ENCODE measurements around the gene TICAM2. TPM values are rescaled to one million over a fixed set of nuclear protein-coding genes. Genes with fewer than 3 reads are reported as not detected.

TICAM2 gene
- polyA plus RNA-seq, 1 donor (not counting 4 experiments of a cell fraction or from before 2014, with no cell fraction given) = not detected

DNA sequence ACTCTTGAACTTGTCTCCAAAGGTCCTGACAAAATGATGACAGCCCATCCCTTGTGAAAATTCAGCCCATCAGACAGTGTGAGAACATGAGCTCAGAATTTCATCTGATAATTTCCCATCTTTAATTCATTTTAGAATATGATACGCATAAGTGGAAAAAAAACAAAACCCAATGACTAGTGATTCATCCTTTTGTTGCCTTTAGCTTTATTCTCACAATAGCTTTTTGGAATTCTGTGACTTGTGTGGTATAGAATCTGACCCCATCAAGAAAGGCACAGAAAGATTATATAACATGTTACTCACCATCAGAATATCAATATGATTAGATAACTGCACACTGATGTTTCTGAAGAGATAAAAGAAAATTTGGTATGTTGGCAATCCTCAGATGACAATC is 39.7 kb upstream of the TICAM2 start:
- dilution Hi-C loops (cut with MboI; ENCODE audit: extremely low pct_ligation_motif_present, low sequenced_read_pairs) = no loop called here
- no peak overlapping the region for H2AFZ ChIP-seq (ENCODE audit: control insufficient read depth, low read length)
- no peak for FAIRE-seq
- no peak overlapping the region for H3K4me3 ChIP-seq (ENCODE audit: control insufficient read depth in 2 of 3, extremely low read depth in 1 of 3, insufficient read depth in 2 of 3, low read depth in 1 of 3, low read length in 3 of 3)
- H3K79me2 ChIP-seq (ENCODE audit: control insufficient read depth, insufficient read depth, low read length) = no peaks in the 10 kb centered on the region
- no peak overlapping the region for H3K9ac ChIP-seq (ENCODE audit: control insufficient read depth, extremely low read depth, insufficient read depth, low read length)
- TF ChIP-seq, protein P1, sequence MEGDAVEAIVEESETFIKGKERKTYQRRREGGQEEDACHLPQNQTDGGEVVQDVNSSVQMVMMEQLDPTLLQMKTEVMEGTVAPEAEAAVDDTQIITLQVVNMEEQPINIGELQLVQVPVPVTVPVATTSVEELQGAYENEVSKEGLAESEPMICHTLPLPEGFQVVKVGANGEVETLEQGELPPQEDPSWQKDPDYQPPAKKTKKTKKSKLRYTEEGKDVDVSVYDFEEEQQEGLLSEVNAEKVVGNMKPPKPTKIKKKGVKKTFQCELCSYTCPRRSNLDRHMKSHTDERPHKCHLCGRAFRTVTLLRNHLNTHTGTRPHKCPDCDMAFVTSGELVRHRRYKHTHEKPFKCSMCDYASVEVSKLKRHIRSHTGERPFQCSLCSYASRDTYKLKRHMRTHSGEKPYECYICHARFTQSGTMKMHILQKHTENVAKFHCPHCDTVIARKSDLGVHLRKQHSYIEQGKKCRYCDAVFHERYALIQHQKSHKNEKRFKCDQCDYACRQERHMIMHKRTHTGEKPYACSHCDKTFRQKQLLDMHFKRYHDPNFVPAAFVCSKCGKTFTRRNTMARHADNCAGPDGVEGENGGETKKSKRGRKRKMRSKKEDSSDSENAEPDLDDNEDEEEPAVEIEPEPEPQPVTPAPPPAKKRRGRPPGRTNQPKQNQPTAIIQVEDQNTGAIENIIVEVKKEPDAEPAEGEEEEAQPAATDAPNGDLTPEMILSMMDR (optimal IDR thresholded peaks at IDR 0.05 in 1 of 3, IDR thresholded peaks at IDR 0.05 in 1 of 3, conservative IDR thresholded peaks at IDR 0.05 in 1 of 3; ENCODE audit: extremely low read depth in 1 of 3, insufficient read depth in 2 of 3, low read length in 3 of 3) = no peak
- TF ChIP-seq EZH2 (IDR thresholded peaks at IDR 0.05; ENCODE audit: low read length) = no peak
- H3K9me1 ChIP-seq (ENCODE audit: control insufficient read depth, extremely low read depth, insufficient read depth, low read length) = no peaks in the 10 kb centered on the region
- H3K36me3 ChIP-seq (ENCODE audit: control insufficient read depth in 2 of 2, extremely low read depth in 1 of 2, insufficient read depth in 2 of 2, low read length in 2 of 2) = no peaks in the 10 kb centered on the region
- H3K27me3 ChIP-seq (ENCODE audit: control insufficient read depth, extremely low read depth, insufficient read depth, low read length) = no peaks in the 10 kb centered on the region
- H3K9me3 ChIP-seq (ENCODE audit: control insufficient read depth, low read depth, low read length) = no peaks in the 10 kb centered on the region
- DNase-seq (ENCODE audit: low read depth, low spot score) = no peak
- H4K20me1 ChIP-seq (ENCODE audit: control insufficient read depth, extremely low read depth, insufficient read depth, low read length) = no peaks in the 10 kb centered on the region
- no peak overlapping the region for H3K4me2 ChIP-seq (ENCODE audit: control insufficient read depth, extremely low read depth, insufficient read depth, low read depth, low read length)
- H3K27ac ChIP-seq (ENCODE audit: control insufficient read depth, insufficient read depth, low read length) = no peak overlapping the region
- H3K4me1 ChIP-seq (ENCODE audit: control insufficient read depth, extremely low read depth, insufficient read depth, low read length) = no peaks in the 10 kb centered on the region

DNA sequence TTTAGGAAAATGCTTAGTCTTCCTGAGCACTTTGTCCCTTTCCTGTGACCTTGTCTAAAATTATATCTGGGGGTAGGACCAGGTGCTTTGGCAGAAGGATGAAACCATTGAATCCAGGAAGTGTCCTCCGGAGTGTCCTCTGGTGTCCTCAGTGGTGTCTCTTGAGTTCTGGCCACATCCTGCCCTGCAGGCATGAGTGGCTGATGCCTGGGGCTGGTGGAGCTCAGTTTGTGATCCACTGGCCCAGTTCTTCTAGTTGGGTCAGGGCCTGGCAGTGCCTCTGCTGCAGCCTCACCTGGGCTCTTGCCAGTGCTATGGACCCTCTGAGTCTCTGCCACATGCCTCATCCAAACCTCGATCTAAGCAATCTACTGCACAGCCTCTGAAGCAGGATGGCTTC is 38.0 kb upstream of the TICAM2 start:
- Histone ChIP-seq H3K9ac (ENCODE audit: control insufficient read depth, extremely low read depth, insufficient read depth, low read length) (no peak overlapping the region), H3K4me2 (ENCODE audit: control insufficient read depth, extremely low read depth, insufficient read depth, low read depth, low read length) (no peak overlapping the region), H3K27ac (ENCODE audit: control insufficient read depth, insufficient read depth, low read length) (no peak overlapping the region), H2AFZ (ENCODE audit: control insufficient read depth, low read length) (no peak overlapping the region), H3K9me3 (ENCODE audit: control insufficient read depth, low read depth, low read length) (no peaks in the 10 kb centered on the region), H3K36me3 (ENCODE audit: control insufficient read depth in 2 of 2, extremely low read depth in 1 of 2, insufficient read depth in 2 of 2, low read length in 2 of 2) (no peaks in the 10 kb centered on the region), H3K79me2 (ENCODE audit: control insufficient read depth, insufficient read depth, low read length) (no peaks in the 10 kb centered on the region), H3K27me3 (ENCODE audit: control insufficient read depth, extremely low read depth, insufficient read depth, low read length) (no peaks in the 10 kb centered on the region), H4K20me1 (ENCODE audit: control insufficient read depth, extremely low read depth, insufficient read depth, low read length) (no peaks in the 10 kb centered on the region), H3K9me1 (ENCODE audit: control insufficient read depth, extremely low read depth, insufficient read depth, low read length) (no peaks in the 10 kb centered on the region), H3K4me3 (ENCODE audit: control insufficient read depth in 2 of 3, extremely low read depth in 1 of 3, insufficient read depth in 2 of 3, low read depth in 1 of 3, low read length in 3 of 3) (no peak overlapping the region), H3K4me1 (ENCODE audit: control insufficient read depth, extremely low read depth, insufficient read depth, low read length) (no peaks in the 10 kb centered on the region)
- TF ChIP-seq, protein P1 (optimal IDR thresholded peaks at IDR 0.05 in 1 of 3, IDR thresholded peaks at IDR 0.05 in 1 of 3, conservative IDR thresholded peaks at IDR 0.05 in 1 of 3; ENCODE audit: extremely low read depth in 1 of 3, insufficient read depth in 2 of 3, low read length in 3 of 3) = no peak
- no peak for TF ChIP-seq EZH2 (IDR thresholded peaks at IDR 0.05; ENCODE audit: low read length)
- FAIRE-seq = no peak
- dilution Hi-C loops (cut with MboI; ENCODE audit: extremely low pct_ligation_motif_present, low sequenced_read_pairs) = no loop called here
- DNase-seq (ENCODE audit: low read depth, low spot score) = no peak

Data from keratinocyte (primary cell).